ENCODE data around the gene WEE2. TPM values are rescaled to one million over a fixed set of nuclear protein-coding genes. Genes with fewer than 3 reads are reported as not detected.

Gene WEE2
- total and polyA plus RNA-seq, 4 experiments from 2014 or later, result not detected

- intact Hi-C loops (cut with micrococcal nuclease), result no loop called here
- peak overlapping the region in 3 of 7 donors; percentile 31 to 59 (median 44) for H3K27ac Mint-ChIP-seq
- Histone ChIP-seq H3K9me3 (ENCODE audit: control insufficient read depth in 1 of 2, low read length in 2 of 2) (no peaks in the 10 kb centered on the region), H3K4me3 (ENCODE audit: low read length in 2 of 2) (no peak overlapping the region), H3K4me1 (ENCODE audit: insufficient read depth, low read length) (peaks cover 4% of the 10 kb centered on the region), H3K27me3 (ENCODE audit: insufficient read depth, low read length) (no peaks in the 10 kb centered on the region), H3K27ac (ENCODE audit: low read depth, low read length) (no peak overlapping the region), H3K36me3 (ENCODE audit: insufficient read depth, low read length) (peaks cover 38% of the 10 kb centered on the region)
- H3K4me1 Mint-ChIP-seq, result peaks cover 3 to 11% (median 6%) of the 10 kb centered on the region in 4 donors
- H3K27me3 Mint-ChIP-seq, result no peaks in the 10 kb centered on the region
- DNase-seq, result no peak
- ChIA-PET CTCF (ENCODE audit: partially characterized antibody) (interaction anchor here (1.0 to 3.8 kb wide), 2 partner anchors 12 to 72 kb away, joined by 3 to 14 read pairs; partner anchors contain the start of gene SSBP1), POLR2A (ENCODE audit: partially characterized antibody) (interaction anchor here (0.9 kb wide), 1 partner anchor 36 kb away, joined by 3 read pairs; the partner anchor contains the start of gene DENND11)
- H3K4me3 Mint-ChIP-seq, result no peak overlapping the region
- peaks cover 16 to 63% of the 10 kb centered on the region in 2 donors for H3K36me3 Mint-ChIP-seq
- no peaks in the 10 kb centered on the region for H3K9me3 Mint-ChIP-seq
These were observed 42.1 kb upstream of the WEE2 start for GRCh38 chr7:141666071-141666470.

DNA sequence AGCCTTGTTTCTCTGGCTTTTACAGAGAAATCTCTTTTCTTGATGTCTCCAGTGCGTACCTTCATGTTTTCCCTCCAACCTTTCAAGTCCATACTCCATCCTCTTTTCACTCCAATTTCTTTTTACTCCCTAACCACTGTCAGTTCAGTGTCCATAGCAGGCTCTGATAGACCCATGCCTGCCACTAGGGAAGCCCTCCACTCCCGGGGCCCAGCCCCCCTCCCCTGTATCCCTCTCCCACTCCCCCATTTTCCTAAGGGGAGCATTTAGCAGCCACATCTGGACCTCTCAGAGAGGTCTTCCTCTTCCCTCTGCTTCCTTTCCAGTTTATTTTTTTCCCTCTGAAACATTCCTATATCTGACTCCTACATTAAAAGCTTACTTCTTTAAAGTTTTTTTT, 39.3 kb upstream of the WEE2 start:
- Histone ChIP-seq H3K27me3 (ENCODE audit: insufficient read depth, low read length) (no peaks in the 10 kb centered on the region), H3K9me3 (ENCODE audit: control insufficient read depth in 1 of 2, low read length in 2 of 2) (no peaks in the 10 kb centered on the region), H3K36me3 (ENCODE audit: insufficient read depth, low read length) (peaks cover 14% of the 10 kb centered on the region), H3K4me3 (ENCODE audit: low read length in 2 of 2) (no peak overlapping the region), H3K27ac (ENCODE audit: low read depth, low read length) (no peak overlapping the region), H3K4me1 (ENCODE audit: insufficient read depth, low read length) (no peaks in the 10 kb centered on the region)
- CTCF ChIA-PET (ENCODE audit: partially characterized antibody), result interaction anchor here (1.6 to 3.0 kb wide), 2 partner anchors 8 to 14 kb away, joined by 3 to 9 read pairs; no protein-coding TSS in a partner anchor
- Mint-ChIP-seq H3K36me3 (peaks cover 17 to 57% of the 10 kb centered on the region in 2 donors), H3K9me3 (no peaks in the 10 kb centered on the region), H3K4me1 (peaks cover 0 to 5% (median 2%) of the 10 kb centered on the region in 4 donors), H3K27me3 (no peaks in the 10 kb centered on the region), H3K27ac (peak overlapping the region in 6 of 7 donors; percentile 37 to 71 (median 54)), H3K4me3 (no peak overlapping the region)
- POLR2A ChIA-PET (ENCODE audit: partially characterized antibody), result no interaction called here
- intact Hi-C loops (cut with micrococcal nuclease), result no loop called here
- no peak for DNase-seq

- Histone ChIP-seq H3K9me3 (ENCODE audit: control insufficient read depth in 1 of 2, low read length in 2 of 2) (no peaks in the 10 kb centered on the region), H3K4me3 (ENCODE audit: low read length in 2 of 2) (no peak overlapping the region), H3K4me1 (ENCODE audit: insufficient read depth, low read length) (no peaks in the 10 kb centered on the region), H3K27me3 (ENCODE audit: insufficient read depth, low read length) (no peaks in the 10 kb centered on the region), H3K36me3 (ENCODE audit: insufficient read depth, low read length) (peaks cover 6% of the 10 kb centered on the region), H3K27ac (ENCODE audit: low read depth, low read length) (no peak overlapping the region)
- Mint-ChIP-seq H3K4me3 (no peak overlapping the region), H3K9me3 (no peaks in the 10 kb centered on the region), H3K36me3 (peaks cover 19 to 50% of the 10 kb centered on the region in 2 donors), H3K4me1 (peaks cover 0 to 2% (median 0%) of the 10 kb centered on the region in 4 donors), H3K27me3 (no peaks in the 10 kb centered on the region), H3K27ac (peak overlapping the region in 2 of 7 donors; percentile 13 to 86)
- intact Hi-C loops (cut with micrococcal nuclease), result no loop called here
- ChIA-PET POLR2A (ENCODE audit: partially characterized antibody) (no interaction called here), CTCF (ENCODE audit: partially characterized antibody) (no interaction called here)
- DNase-seq, result no peak
These were observed 36.3 kb upstream of the WEE2 start for GRCh38 chr7:141671705-141672496.

GRCh38 chr7:141673346-141673745, 34.8 kb upstream of the WEE2 start:
- CTCF ChIA-PET (ENCODE audit: partially characterized antibody), result interaction anchor here (0.9 kb wide), 1 partner anchor 18 kb away, joined by 7 read pairs; no protein-coding TSS in a partner anchor
- Mint-ChIP-seq H3K36me3 (peaks cover 19 to 49% of the 10 kb centered on the region in 2 donors), H3K9me3 (no peaks in the 10 kb centered on the region), H3K4me1 (peaks cover 0 to 2% (median 0%) of the 10 kb centered on the region in 4 donors), H3K27ac (no peak overlapping the region), H3K27me3 (no peaks in the 10 kb centered on the region), H3K4me3 (no peak overlapping the region)
- Histone ChIP-seq H3K4me3 (ENCODE audit: low read length in 2 of 2) (no peak overlapping the region), H3K27me3 (ENCODE audit: insufficient read depth, low read length) (no peaks in the 10 kb centered on the region), H3K36me3 (ENCODE audit: insufficient read depth, low read length) (peaks cover 6% of the 10 kb centered on the region), H3K27ac (ENCODE audit: low read depth, low read length) (no peak overlapping the region), H3K4me1 (ENCODE audit: insufficient read depth, low read length) (no peaks in the 10 kb centered on the region), H3K9me3 (ENCODE audit: control insufficient read depth in 1 of 2, low read length in 2 of 2) (no peaks in the 10 kb centered on the region)
- POLR2A ChIA-PET (ENCODE audit: partially characterized antibody), result no interaction called here
- intact Hi-C loops (cut with micrococcal nuclease), result no loop called here
- DNase-seq, result no peak

GRCh38 chr7:141674171-141674671, 33.9 kb upstream of the WEE2 start:
- intact Hi-C loops (cut with micrococcal nuclease), result no loop called here
- no peaks in the 10 kb centered on the region for H3K27me3 Mint-ChIP-seq
- peaks cover 23 to 45% of the 10 kb centered on the region in 2 donors for H3K36me3 Mint-ChIP-seq
- no peak for DNase-seq
- peaks cover 6% of the 10 kb centered on the region for H3K36me3 ChIP-seq (ENCODE audit: insufficient read depth, low read length)
- H3K4me3 Mint-ChIP-seq, result no peak overlapping the region
- H3K27ac ChIP-seq (ENCODE audit: low read depth, low read length), result no peak overlapping the region
- no peaks in the 10 kb centered on the region for H3K9me3 Mint-ChIP-seq
- CTCF ChIA-PET (ENCODE audit: partially characterized antibody), result interaction anchor here (0.8 kb wide), 1 partner anchor 140 kb away, joined by 3 read pairs; no protein-coding TSS in a partner anchor
- H3K4me1 ChIP-seq (ENCODE audit: insufficient read depth, low read length), result no peaks in the 10 kb centered on the region
- H3K27me3 ChIP-seq (ENCODE audit: insufficient read depth, low read length), result no peaks in the 10 kb centered on the region
- H3K9me3 ChIP-seq (ENCODE audit: control insufficient read depth in 1 of 2, low read length in 2 of 2), result no peaks in the 10 kb centered on the region
- no peak overlapping the region for H3K4me3 ChIP-seq (ENCODE audit: low read length in 2 of 2)
- POLR2A ChIA-PET (ENCODE audit: partially characterized antibody), result no interaction called here
- H3K4me1 Mint-ChIP-seq, result no peaks in the 10 kb centered on the region
- H3K27ac Mint-ChIP-seq, result peak overlapping the region in 2 of 7 donors; percentile 47 to 51

DNA sequence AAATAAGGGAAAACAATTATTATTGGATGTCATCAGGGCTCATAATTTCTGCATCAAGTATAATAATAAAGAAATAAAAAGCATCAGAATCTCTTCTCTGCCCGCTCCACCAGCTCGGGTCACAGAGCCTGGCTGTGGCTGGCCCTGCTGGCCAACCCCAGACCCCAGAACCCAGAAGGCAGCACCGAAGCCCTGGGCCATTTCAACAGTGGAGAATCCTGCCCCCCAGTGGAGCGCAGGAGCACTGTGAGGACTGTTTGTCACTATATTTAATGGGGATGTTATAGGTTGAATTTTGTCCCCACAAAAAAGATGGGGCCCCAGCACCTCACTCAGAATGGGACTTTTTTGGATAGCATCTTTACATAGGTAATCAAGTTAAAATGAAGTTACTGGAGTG, 33.5 kb upstream of the WEE2 start:
- Histone ChIP-seq H3K36me3 (ENCODE audit: insufficient read depth, low read length) (peaks cover 6% of the 10 kb centered on the region), H3K9me3 (ENCODE audit: control insufficient read depth in 1 of 2, low read length in 2 of 2) (no peaks in the 10 kb centered on the region), H3K4me1 (ENCODE audit: insufficient read depth, low read length) (no peaks in the 10 kb centered on the region), H3K27ac (ENCODE audit: low read depth, low read length) (no peak overlapping the region), H3K4me3 (ENCODE audit: low read length in 2 of 2) (no peak overlapping the region), H3K27me3 (ENCODE audit: insufficient read depth, low read length) (no peaks in the 10 kb centered on the region)
- POLR2A ChIA-PET (ENCODE audit: partially characterized antibody), result no interaction called here
- CTCF ChIA-PET (ENCODE audit: partially characterized antibody), result interaction anchor here (0.8 kb wide), 1 partner anchor 141 kb away, joined by 3 read pairs; no protein-coding TSS in a partner anchor
- DNase-seq, result no peak
- intact Hi-C loops (cut with micrococcal nuclease), result no loop called here
- H3K4me1 Mint-ChIP-seq, result no peaks in the 10 kb centered on the region
- peaks cover 23 to 45% of the 10 kb centered on the region in 2 donors for H3K36me3 Mint-ChIP-seq
- H3K27ac Mint-ChIP-seq, result peak overlapping the region in 2 of 7 donors; percentile 32 to 51
- H3K27me3 Mint-ChIP-seq, result no peaks in the 10 kb centered on the region
- H3K4me3 Mint-ChIP-seq, result no peak overlapping the region
- no peaks in the 10 kb centered on the region for H3K9me3 Mint-ChIP-seq

DNA sequence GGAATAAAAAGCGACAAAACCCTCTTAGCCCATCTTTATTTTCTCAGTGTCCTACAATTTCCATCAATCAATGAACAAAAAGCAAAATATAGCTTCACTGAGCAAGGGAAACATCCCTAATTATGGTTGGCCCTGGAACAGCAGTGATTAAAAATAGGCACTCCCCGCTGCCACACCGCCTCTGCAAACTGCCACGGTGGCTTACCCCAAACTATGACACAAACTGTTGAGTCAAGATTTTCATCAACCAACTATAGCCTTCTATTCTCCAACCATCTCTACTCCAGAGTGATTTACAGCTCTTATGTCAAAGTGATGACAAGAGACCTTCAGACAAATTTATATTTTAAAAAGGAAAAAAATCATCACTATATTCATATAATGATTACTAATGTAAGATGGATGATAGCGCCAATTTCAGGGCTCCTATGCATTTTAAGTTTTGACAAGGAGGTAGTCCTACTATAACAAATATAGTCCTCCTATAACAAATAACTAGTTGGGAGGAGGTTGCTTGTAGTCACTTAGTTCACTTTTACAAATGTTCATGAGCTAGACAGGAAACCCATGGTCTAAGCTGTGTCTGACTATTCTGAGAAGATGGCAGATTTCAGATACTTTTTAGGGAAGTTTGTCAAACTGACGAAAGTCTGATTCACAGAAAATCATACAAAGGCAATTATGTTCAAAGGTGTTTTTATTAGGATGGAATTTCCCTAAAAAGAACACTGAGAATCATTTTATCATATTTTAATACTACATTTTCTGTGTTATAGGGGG, 32.5 kb upstream of the WEE2 start:
- DNase-seq, result no peak
- H3K27ac ChIP-seq (ENCODE audit: low read depth, low read length), result no peak overlapping the region
- peak overlapping the region in 1 of 7 donors; percentile 10 for H3K27ac Mint-ChIP-seq
- CTCF ChIA-PET (ENCODE audit: partially characterized antibody), result no interaction called here
- H3K4me3 ChIP-seq (ENCODE audit: low read length in 2 of 2), result no peak overlapping the region
- H3K4me1 ChIP-seq (ENCODE audit: insufficient read depth, low read length), result no peaks in the 10 kb centered on the region
- intact Hi-C loops (cut with micrococcal nuclease), result no loop called here
- peaks cover 27 to 51% of the 10 kb centered on the region in 2 donors for H3K36me3 Mint-ChIP-seq
- no peaks in the 10 kb centered on the region for H3K9me3 ChIP-seq (ENCODE audit: control insufficient read depth in 1 of 2, low read length in 2 of 2)
- no peaks in the 10 kb centered on the region for H3K27me3 ChIP-seq (ENCODE audit: insufficient read depth, low read length)
- peaks cover 0 to 4% (median 0%) of the 10 kb centered on the region in 4 donors for H3K4me1 Mint-ChIP-seq
- POLR2A ChIA-PET (ENCODE audit: partially characterized antibody), result no interaction called here
- no peak overlapping the region for H3K4me3 Mint-ChIP-seq
- H3K36me3 ChIP-seq (ENCODE audit: insufficient read depth, low read length), result peaks cover 4% of the 10 kb centered on the region
- no peaks in the 10 kb centered on the region for H3K9me3 Mint-ChIP-seq
- H3K27me3 Mint-ChIP-seq, result no peaks in the 10 kb centered on the region

Measured in CD4-positive, alpha-beta memory T cell (primary cell).